ENCODE measurements around the gene KHDC3L.
A peak's percentile ranks its signal among the peaks of the same experiment; 100 is the strongest.
"Not testable (repeated sequence)": the region's sequence is repeated elsewhere in the genome, so short reads cannot be mapped to it uniquely, and the experiment has no call there.

KHDC3L gene

GRCh38 chr6:73377225-73377624 lies 14.8 kb downstream of the KHDC3L start:
- H3K4me1 Mint-ChIP-seq: no peaks in the 10 kb centered on the region
- no peaks in the 10 kb centered on the region for H3K27me3 Mint-ChIP-seq
- H3K4me3 Mint-ChIP-seq: no peak overlapping the region
- H3K27ac Mint-ChIP-seq (ENCODE audit: low read depth): no peak overlapping the region
- no peak for DNase-seq (ENCODE audit: low spot score in 2 of 2)
- H3K9me3 Mint-ChIP-seq: no peaks in the 10 kb centered on the region
- H3K36me3 Mint-ChIP-seq (ENCODE audit: insufficient read depth): no peaks in the 10 kb centered on the region
- ATAC-seq (replicated peaks; ENCODE audit: extremely low read depth, poor library complexity, severe bottlenecking): no peak

- H3K27ac Mint-ChIP-seq (ENCODE audit: low read depth); DNase-seq (ENCODE audit: low spot score in 2 of 2); H3K36me3 Mint-ChIP-seq (ENCODE audit: insufficient read depth); H3K9me3 Mint-ChIP-seq; H3K27me3 Mint-ChIP-seq; H3K4me1 Mint-ChIP-seq; H3K4me3 Mint-ChIP-seq; ATAC-seq (replicated peaks; ENCODE audit: extremely low read depth, poor library complexity, severe bottlenecking): not testable (repeated sequence)
Observed at GRCh38 chr6:73381531-73381930, 19.1 kb downstream of the KHDC3L start.

- Mint-ChIP-seq H3K36me3 (ENCODE audit: insufficient read depth) (no peaks in the 10 kb centered on the region), H3K4me1 (no peaks in the 10 kb centered on the region), H3K4me3 (no peak overlapping the region), H3K9me3 (no peaks in the 10 kb centered on the region), H3K27me3 (no peaks in the 10 kb centered on the region), H3K27ac (ENCODE audit: low read depth) (no peak overlapping the region)
- ATAC-seq (replicated peaks; ENCODE audit: extremely low read depth, poor library complexity, severe bottlenecking) (no peak), DNase-seq (ENCODE audit: low spot score in 2 of 2) (no peak)
Observed at GRCh38 chr6:73382462-73383113, 20.1 kb downstream of the KHDC3L start.

GRCh38 chr6:73388433-73388799 lies 26.0 kb downstream of the KHDC3L start:
- peak overlapping the region; percentile 84 for H3K27ac Mint-ChIP-seq (ENCODE audit: low read depth)
- ATAC-seq (replicated peaks; ENCODE audit: extremely low read depth, poor library complexity, severe bottlenecking) (no peak), DNase-seq (ENCODE audit: low spot score in 2 of 2) (no peak)
- H3K9me3 Mint-ChIP-seq: no peaks in the 10 kb centered on the region
- no peaks in the 10 kb centered on the region for H3K27me3 Mint-ChIP-seq
- H3K4me3 Mint-ChIP-seq: peak overlapping the region; percentile 85
- H3K36me3 Mint-ChIP-seq (ENCODE audit: insufficient read depth): no peaks in the 10 kb centered on the region
- peaks cover 17% of the 10 kb centered on the region for H3K4me1 Mint-ChIP-seq

GRCh38 chr6:73388800-73389512 lies 26.5 kb downstream of the KHDC3L start:
- H3K27ac Mint-ChIP-seq (ENCODE audit: low read depth): peak overlapping the region; percentile 84
- peaks cover 20% of the 10 kb centered on the region for H3K4me1 Mint-ChIP-seq

GRCh38 chr6:73389854-73390253 lies 27.4 kb downstream of the KHDC3L start:
- no peak overlapping the region for H3K27ac Mint-ChIP-seq (ENCODE audit: low read depth)
- ATAC-seq (replicated peaks; ENCODE audit: extremely low read depth, poor library complexity, severe bottlenecking) (no peak), DNase-seq (ENCODE audit: low spot score in 2 of 2) (no peak)
- H3K27me3 Mint-ChIP-seq: no peaks in the 10 kb centered on the region
- no peaks in the 10 kb centered on the region for H3K9me3 Mint-ChIP-seq
- H3K36me3 Mint-ChIP-seq (ENCODE audit: insufficient read depth): no peaks in the 10 kb centered on the region
- peaks cover 20% of the 10 kb centered on the region for H3K4me1 Mint-ChIP-seq
- no peak overlapping the region for H3K4me3 Mint-ChIP-seq

More at GRCh38 chr6:73388800-73389512, 26.5 kb downstream of the KHDC3L start:
- H3K36me3 Mint-ChIP-seq (ENCODE audit: insufficient read depth): no peaks in the 10 kb centered on the region
- H3K27me3 Mint-ChIP-seq: no peaks in the 10 kb centered on the region
- H3K9me3 Mint-ChIP-seq: no peaks in the 10 kb centered on the region
- DNase-seq (ENCODE audit: low spot score in 2 of 2): no peak
- peak; percentile 75 for ATAC-seq (replicated peaks; ENCODE audit: extremely low read depth, poor library complexity, severe bottlenecking)
- peak overlapping the region; percentile 85 for H3K4me3 Mint-ChIP-seq

GRCh38 chr6:73391675-73392074 lies 29.2 kb downstream of the KHDC3L start:
- H3K4me3 Mint-ChIP-seq: no peak overlapping the region
- no peak for ATAC-seq (replicated peaks; ENCODE audit: extremely low read depth, poor library complexity, severe bottlenecking)

GRCh38 chr6:73392188-73392587 lies 29.7 kb downstream of the KHDC3L start:
- not testable (repeated sequence) for H3K27me3 Mint-ChIP-seq; H3K4me3 Mint-ChIP-seq; H3K9me3 Mint-ChIP-seq; H3K36me3 Mint-ChIP-seq (ENCODE audit: insufficient read depth); H3K27ac Mint-ChIP-seq (ENCODE audit: low read depth); DNase-seq (ENCODE audit: low spot score in 2 of 2); ATAC-seq (replicated peaks; ENCODE audit: extremely low read depth, poor library complexity, severe bottlenecking)
- H3K4me1 Mint-ChIP-seq: peaks cover 20% of the 10 kb centered on the region

More at GRCh38 chr6:73391675-73392074, 29.2 kb downstream of the KHDC3L start:
- Mint-ChIP-seq H3K27me3 (no peaks in the 10 kb centered on the region), H3K27ac (ENCODE audit: low read depth) (no peak overlapping the region), H3K9me3 (no peaks in the 10 kb centered on the region), H3K4me1 (peaks cover 20% of the 10 kb centered on the region), H3K36me3 (ENCODE audit: insufficient read depth) (no peaks in the 10 kb centered on the region)
- DNase-seq (ENCODE audit: low spot score in 2 of 2): no peak

- H3K27ac Mint-ChIP-seq (ENCODE audit: low read depth): no peak overlapping the region
- DNase-seq (ENCODE audit: low spot score in 2 of 2) (no peak), ATAC-seq (replicated peaks; ENCODE audit: extremely low read depth, poor library complexity, severe bottlenecking) (no peak)
- H3K27me3 Mint-ChIP-seq: no peaks in the 10 kb centered on the region
- H3K4me3 Mint-ChIP-seq: no peak overlapping the region
- H3K36me3 Mint-ChIP-seq (ENCODE audit: insufficient read depth): peaks cover 1% of the 10 kb centered on the region
- peaks cover 20% of the 10 kb centered on the region for H3K4me1 Mint-ChIP-seq
- H3K9me3 Mint-ChIP-seq: no peaks in the 10 kb centered on the region
Observed at GRCh38 chr6:73393278-73393677, 30.8 kb downstream of the KHDC3L start.

GRCh38 chr6:73394577-73395354 lies 32.3 kb downstream of the KHDC3L start, which contains the start of gene DDX43:
Gene DDX43, plus strand, starts transcription at chr6:73394828. Its CDS starts 78 bp downstream, at chr6:73394906.
- Mint-ChIP-seq H3K27ac (ENCODE audit: low read depth) (peak within 1 kb of the TSS; percentile 93), H3K27me3 (no peaks in the 10 kb centered on the region), H3K4me3 (peak within 1 kb of the TSS; percentile 72), H3K36me3 (ENCODE audit: insufficient read depth) (peaks cover 1% of the 10 kb centered on the region), H3K4me1 (peaks cover 15% of the 10 kb centered on the region), H3K9me3 (no peaks in the 10 kb centered on the region)
- DNase-seq (ENCODE audit: low spot score in 2 of 2): peak; percentile 29 to 33
- peak; percentile 84 for ATAC-seq (replicated peaks; ENCODE audit: extremely low read depth, poor library complexity, severe bottlenecking)

GRCh38 chr6:73395875-73396274 lies 33.4 kb downstream of the KHDC3L start:
- Mint-ChIP-seq H3K4me1 (peaks cover 14% of the 10 kb centered on the region), H3K27me3 (no peaks in the 10 kb centered on the region), H3K27ac (ENCODE audit: low read depth) (no peak overlapping the region), H3K9me3 (no peaks in the 10 kb centered on the region), H3K36me3 (ENCODE audit: insufficient read depth) (peaks cover 1% of the 10 kb centered on the region), H3K4me3 (no peak overlapping the region)
- ATAC-seq (replicated peaks; ENCODE audit: extremely low read depth, poor library complexity, severe bottlenecking) (no peak), DNase-seq (ENCODE audit: low spot score in 2 of 2) (no peak)

GRCh38 chr6:73400656-73401055 lies 38.2 kb downstream of the KHDC3L start:
- Mint-ChIP-seq H3K36me3 (ENCODE audit: insufficient read depth) (peaks cover 4% of the 10 kb centered on the region), H3K4me3 (no peak overlapping the region), H3K27me3 (no peaks in the 10 kb centered on the region), H3K4me1 (no peaks in the 10 kb centered on the region), H3K9me3 (no peaks in the 10 kb centered on the region), H3K27ac (ENCODE audit: low read depth) (no peak overlapping the region)
- ATAC-seq (replicated peaks; ENCODE audit: extremely low read depth, poor library complexity, severe bottlenecking) (no peak), DNase-seq (ENCODE audit: low spot score in 2 of 2) (no peak)

All from central memory CD8-positive, alpha-beta T cell (primary cell).